ENCODE results near the gene NPPB. TPM values are rescaled to one million over a fixed set of nuclear protein-coding genes. Genes with fewer than 3 reads are reported as not detected.

Gene NPPB
- total RNA-seq, 1 donor from 2014 or later = not detected

DNA sequence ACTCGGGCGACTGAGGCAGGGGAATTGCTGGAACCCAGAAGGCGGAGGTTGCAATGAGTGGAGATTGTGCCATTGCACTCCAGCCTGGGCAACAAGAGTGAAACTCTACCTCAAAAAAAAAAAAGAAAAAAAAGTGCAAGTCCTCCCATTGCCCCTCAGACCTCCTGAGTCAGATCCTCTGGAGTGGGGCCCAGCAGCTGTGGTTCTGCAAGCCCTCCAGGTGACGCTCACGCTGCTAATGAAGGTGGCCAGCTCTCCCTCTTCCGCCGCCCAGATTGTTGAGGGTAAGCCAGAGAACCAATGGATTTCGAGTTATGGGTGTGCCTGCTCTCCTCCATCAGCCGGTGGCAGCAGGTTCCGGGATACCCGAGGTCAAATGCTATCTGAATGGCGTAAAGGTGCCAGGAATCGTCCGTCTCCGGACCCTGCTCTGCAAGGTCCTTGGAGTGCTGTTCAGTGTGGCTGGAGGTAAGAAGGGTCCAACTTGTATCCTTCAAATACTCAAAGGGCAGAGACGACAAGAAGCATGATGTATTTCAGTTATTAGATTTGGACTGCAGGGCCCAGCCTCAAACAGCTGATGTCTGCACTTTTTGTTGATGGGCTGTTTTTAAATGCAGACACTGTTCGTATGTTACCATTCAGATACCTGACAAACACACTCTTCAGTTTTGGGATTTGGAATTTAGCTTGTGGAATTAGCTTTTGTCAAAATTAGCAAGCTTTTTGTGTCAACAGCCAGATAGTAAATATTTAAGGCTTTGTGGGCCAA is 35.2 kb downstream of the NPPB start:
- Mint-ChIP-seq H3K4me3 (no peak overlapping the region), H3K27me3 (ENCODE audit: low read depth) (no peaks in the 10 kb centered on the region), H3K9me3 (no peaks in the 10 kb centered on the region), H3K4me1 (no peaks in the 10 kb centered on the region), H3K36me3 (ENCODE audit: low read depth) (peaks cover 9% of the 10 kb centered on the region), H3K27ac (ENCODE audit: unreplicated experiment) (no peak overlapping the region)
- DNase-seq (ENCODE audit: low read depth, low spot score) = no peak
- TF ChIP-seq, protein P1, sequence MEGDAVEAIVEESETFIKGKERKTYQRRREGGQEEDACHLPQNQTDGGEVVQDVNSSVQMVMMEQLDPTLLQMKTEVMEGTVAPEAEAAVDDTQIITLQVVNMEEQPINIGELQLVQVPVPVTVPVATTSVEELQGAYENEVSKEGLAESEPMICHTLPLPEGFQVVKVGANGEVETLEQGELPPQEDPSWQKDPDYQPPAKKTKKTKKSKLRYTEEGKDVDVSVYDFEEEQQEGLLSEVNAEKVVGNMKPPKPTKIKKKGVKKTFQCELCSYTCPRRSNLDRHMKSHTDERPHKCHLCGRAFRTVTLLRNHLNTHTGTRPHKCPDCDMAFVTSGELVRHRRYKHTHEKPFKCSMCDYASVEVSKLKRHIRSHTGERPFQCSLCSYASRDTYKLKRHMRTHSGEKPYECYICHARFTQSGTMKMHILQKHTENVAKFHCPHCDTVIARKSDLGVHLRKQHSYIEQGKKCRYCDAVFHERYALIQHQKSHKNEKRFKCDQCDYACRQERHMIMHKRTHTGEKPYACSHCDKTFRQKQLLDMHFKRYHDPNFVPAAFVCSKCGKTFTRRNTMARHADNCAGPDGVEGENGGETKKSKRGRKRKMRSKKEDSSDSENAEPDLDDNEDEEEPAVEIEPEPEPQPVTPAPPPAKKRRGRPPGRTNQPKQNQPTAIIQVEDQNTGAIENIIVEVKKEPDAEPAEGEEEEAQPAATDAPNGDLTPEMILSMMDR (conservative IDR thresholded peaks at IDR 0.05) = no peak

DNA sequence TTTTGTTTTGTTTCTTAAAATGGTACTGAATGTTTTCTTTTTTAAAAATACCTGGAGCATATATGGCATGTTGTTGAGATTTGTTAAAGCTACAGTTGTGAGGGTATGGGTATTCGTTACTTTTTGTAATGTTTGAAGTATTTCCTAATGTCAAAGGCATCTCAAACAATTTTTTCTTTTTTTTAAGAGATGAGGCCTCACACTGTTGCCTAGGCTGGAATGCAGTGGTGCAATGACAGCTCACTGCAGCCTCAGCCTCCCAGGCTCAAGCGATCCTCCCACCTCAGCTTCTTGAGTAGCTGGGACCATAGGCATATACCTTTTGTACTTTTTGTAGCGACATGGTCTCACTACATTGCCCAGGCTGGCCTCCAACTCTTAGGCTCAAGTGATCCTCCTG is 36.7 kb downstream of the NPPB start:
- Mint-ChIP-seq H3K27me3 (ENCODE audit: low read depth) (no peaks in the 10 kb centered on the region), H3K4me3 (no peak overlapping the region), H3K27ac (ENCODE audit: unreplicated experiment) (no peak overlapping the region), H3K36me3 (ENCODE audit: low read depth) (peaks cover 6% of the 10 kb centered on the region), H3K4me1 (no peaks in the 10 kb centered on the region), H3K9me3 (no peaks in the 10 kb centered on the region)
- DNase-seq (ENCODE audit: low read depth, low spot score) = no peak
- TF ChIP-seq, protein P1 (conservative IDR thresholded peaks at IDR 0.05) = no peak

DNA sequence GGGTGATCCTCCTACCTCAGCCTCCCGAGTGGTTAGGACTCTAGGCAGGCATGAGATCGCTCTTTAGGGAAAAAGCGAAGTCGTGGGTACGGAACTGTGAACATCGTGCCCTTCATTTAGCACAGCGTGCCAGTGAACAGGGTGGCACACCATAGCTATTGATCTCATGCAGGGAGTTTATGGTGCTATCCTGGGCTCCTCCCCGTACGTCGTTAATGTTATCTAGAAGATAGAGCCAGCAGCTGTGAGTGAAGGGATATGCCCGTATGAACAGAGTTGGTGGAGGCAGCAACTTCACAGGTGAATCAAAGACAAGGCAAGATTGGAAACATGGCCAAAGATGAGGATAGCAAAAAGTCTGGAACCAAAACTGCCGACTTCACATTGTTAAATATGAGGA is 41.6 kb downstream of the NPPB start:
- H3K4me1 Mint-ChIP-seq = peaks cover 6% of the 10 kb centered on the region
- H3K27ac Mint-ChIP-seq (ENCODE audit: unreplicated experiment) = no peak overlapping the region
- no peaks in the 10 kb centered on the region for H3K27me3 Mint-ChIP-seq (ENCODE audit: low read depth)
- no peaks in the 10 kb centered on the region for H3K9me3 Mint-ChIP-seq
- H3K4me3 Mint-ChIP-seq = no peak overlapping the region
- no peak for DNase-seq (ENCODE audit: low read depth, low spot score)
- TF ChIP-seq, protein P1 (conservative IDR thresholded peaks at IDR 0.05) = no peak
- peaks cover 12% of the 10 kb centered on the region for H3K36me3 Mint-ChIP-seq (ENCODE audit: low read depth)

DNA sequence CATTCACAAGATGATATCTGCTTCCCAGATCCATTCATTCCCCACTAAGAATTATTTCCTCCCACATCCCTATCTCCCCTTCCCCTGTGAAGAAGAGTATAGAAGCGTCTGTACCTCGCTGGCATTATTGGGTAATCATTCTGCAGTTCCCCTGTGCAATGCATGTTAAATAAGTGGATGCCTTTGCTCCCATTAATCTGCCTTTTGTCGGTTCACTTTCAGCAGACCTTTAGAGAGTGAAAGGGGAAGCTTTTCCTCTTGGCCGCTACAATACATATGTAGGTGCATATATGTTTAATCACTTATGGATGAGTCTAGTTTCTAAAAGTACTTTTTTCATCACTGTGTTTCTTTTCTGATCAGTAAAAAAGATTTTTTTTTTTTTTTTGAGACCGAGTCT is 45.7 kb downstream of the NPPB start:
- Mint-ChIP-seq H3K27ac (ENCODE audit: unreplicated experiment) (no peak overlapping the region), H3K4me1 (peaks cover 19% of the 10 kb centered on the region), H3K36me3 (ENCODE audit: low read depth) (peaks cover 12% of the 10 kb centered on the region), H3K4me3 (no peak overlapping the region), H3K9me3 (no peaks in the 10 kb centered on the region), H3K27me3 (ENCODE audit: low read depth) (no peaks in the 10 kb centered on the region)
- TF ChIP-seq, protein P1 (conservative IDR thresholded peaks at IDR 0.05) = no peak
- no peak for DNase-seq (ENCODE audit: low read depth, low spot score)

Other genes with a start within 250 kb of the NPPB start
- gene FBXO2, start 204.5 kb downstream of the NPPB start, total RNA-seq = 0.30 and 0.61 TPM in 2 replicates
- 9.7 and 10.7 TPM in 2 replicates for gene FBXO44, start 204.1 kb downstream of the NPPB start, total RNA-seq
- gene FBXO6, start 194.7 kb downstream of the NPPB start, total RNA-seq = 1.2 and 1.5 TPM in 2 replicates
- 106 and 111 TPM in 2 replicates for gene MAD2L2, start 177.8 kb downstream of the NPPB start, total RNA-seq
- gene DRAXIN, start 167.2 kb downstream of the NPPB start, total RNA-seq = 9.7 TPM in 2 replicates
- 36.0 and 36.9 TPM in 2 replicates for gene AGTRAP, start 122.8 kb downstream of the NPPB start, total RNA-seq
- gene C1orf167, start 96.8 kb downstream of the NPPB start, total RNA-seq = not detected in 2 replicates
- gene MTHFR, start 53.0 kb downstream of the NPPB start, total RNA-seq = 28.7 and 29.6 TPM in 2 replicates
- gene CLCN6, start 52.8 kb downstream of the NPPB start, total RNA-seq = 56.2 and 56.3 TPM in 2 replicates
- not detected in 2 replicates for gene NPPA, start 11.2 kb downstream of the NPPB start, total RNA-seq
- 35.0 and 39.4 TPM in 2 replicates for gene KIAA2013, start 67.5 kb upstream of the NPPB start, total RNA-seq
- 58.7 and 62.6 TPM in 2 replicates for gene PLOD1, start 75.8 kb upstream of the NPPB start, total RNA-seq
- 78.9 and 80.1 TPM in 2 replicates for gene MFN2, start 121.5 kb upstream of the NPPB start, total RNA-seq
- gene MIIP, start 160.6 kb upstream of the NPPB start, total RNA-seq = 50.1 and 50.4 TPM in 2 replicates
- not detected in 2 replicates for gene TNFRSF8, start 204.4 kb upstream of the NPPB start, total RNA-seq

Data from neural crest cell (in vitro differentiated cells).